Measurements from ENCODE around the gene NR1D2. TPM values are rescaled to one million over a fixed set of nuclear protein-coding genes. Genes with fewer than 3 reads are reported as not detected.

The NR1D2 gene
- total RNA-seq, 3 donors from 2014 or later (not counting 1 experiment from before 2014, with no cell fraction given) = 72.5 to 94.2 (median 92.1) TPM

DNA sequence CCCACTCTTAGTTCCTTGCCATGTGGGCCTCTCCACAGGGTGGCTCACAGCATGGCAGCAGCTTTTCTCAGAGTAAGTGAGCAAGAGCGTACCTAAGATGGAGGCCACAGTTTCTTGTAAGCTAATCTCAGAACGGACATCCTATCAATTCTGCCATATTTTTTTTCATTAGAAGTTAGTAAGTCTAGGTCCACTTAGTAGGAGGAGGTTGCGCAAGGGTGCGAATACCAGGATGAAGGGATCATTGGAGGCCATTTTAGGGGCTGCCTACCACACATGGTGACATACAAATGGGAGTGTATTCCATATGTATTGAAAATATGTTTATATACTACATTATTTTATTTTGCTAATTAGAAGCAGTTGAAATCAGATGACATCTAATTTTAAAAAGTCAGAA is 31.5 kb downstream of the NR1D2 start:
- no peak for DNase-seq
- ATAC-seq = peak in 1 of 3 donors; percentile 11
- H3K4me1 ChIP-seq (ENCODE audit: control insufficient read depth, insufficient read depth, low read length) = no peaks in the 10 kb centered on the region
- H3K9me3 ChIP-seq (ENCODE audit: control insufficient read depth, insufficient read depth, low read length) = peaks cover 3% of the 10 kb centered on the region
- no peak overlapping the region for H3K27ac ChIP-seq (ENCODE audit: low read length)
- peaks cover 0 to 4% of the 10 kb centered on the region in 2 donors for H3K4me1 Mint-ChIP-seq
- TF ChIP-seq, protein P1, sequence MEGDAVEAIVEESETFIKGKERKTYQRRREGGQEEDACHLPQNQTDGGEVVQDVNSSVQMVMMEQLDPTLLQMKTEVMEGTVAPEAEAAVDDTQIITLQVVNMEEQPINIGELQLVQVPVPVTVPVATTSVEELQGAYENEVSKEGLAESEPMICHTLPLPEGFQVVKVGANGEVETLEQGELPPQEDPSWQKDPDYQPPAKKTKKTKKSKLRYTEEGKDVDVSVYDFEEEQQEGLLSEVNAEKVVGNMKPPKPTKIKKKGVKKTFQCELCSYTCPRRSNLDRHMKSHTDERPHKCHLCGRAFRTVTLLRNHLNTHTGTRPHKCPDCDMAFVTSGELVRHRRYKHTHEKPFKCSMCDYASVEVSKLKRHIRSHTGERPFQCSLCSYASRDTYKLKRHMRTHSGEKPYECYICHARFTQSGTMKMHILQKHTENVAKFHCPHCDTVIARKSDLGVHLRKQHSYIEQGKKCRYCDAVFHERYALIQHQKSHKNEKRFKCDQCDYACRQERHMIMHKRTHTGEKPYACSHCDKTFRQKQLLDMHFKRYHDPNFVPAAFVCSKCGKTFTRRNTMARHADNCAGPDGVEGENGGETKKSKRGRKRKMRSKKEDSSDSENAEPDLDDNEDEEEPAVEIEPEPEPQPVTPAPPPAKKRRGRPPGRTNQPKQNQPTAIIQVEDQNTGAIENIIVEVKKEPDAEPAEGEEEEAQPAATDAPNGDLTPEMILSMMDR (IDR thresholded peaks at IDR 0.05) = no peak
- 67% methylated on average over 3 of the region's 4 CpGs for WGBS (ENCODE audit: insufficient coverage)
- peaks cover 44% of the 10 kb centered on the region for H3K36me3 ChIP-seq (ENCODE audit: control insufficient read depth, insufficient read depth, low read length)
- H3K27me3 ChIP-seq (ENCODE audit: control insufficient read depth, insufficient read depth, low read length) = no peaks in the 10 kb centered on the region
- no peak overlapping the region for H3K4me3 ChIP-seq (ENCODE audit: low read length)
- no peak overlapping the region for H3K27ac Mint-ChIP-seq
- no peak overlapping the region for H3K4me3 Mint-ChIP-seq
- intact Hi-C loops (cut with micrococcal nuclease) = no loop called here
- H3K36me3 Mint-ChIP-seq = peaks cover 9% of the 10 kb centered on the region
- no peaks in the 10 kb centered on the region for H3K27me3 Mint-ChIP-seq (ENCODE audit: low read depth in 2 of 2)
- H3K9me3 Mint-ChIP-seq = no peaks in the 10 kb centered on the region

DNA sequence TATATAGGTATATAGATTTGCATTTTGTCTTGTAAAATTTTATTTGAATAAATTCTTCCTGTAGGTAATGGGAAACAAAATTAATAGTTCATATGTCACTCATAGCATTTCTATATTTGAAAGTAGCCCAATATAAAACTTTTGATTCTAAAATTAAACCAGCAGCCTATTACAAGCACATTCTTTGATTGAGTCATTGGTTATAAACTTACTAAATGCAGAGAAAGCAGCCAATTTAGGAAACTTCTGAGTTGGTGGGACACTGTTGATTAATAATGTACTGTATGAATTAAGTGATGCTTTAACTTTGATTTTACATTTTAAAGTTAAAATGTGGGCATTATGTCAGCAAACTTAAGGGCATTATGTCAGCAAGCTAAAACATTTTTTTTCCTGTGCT is 34.5 kb downstream of the NR1D2 start:
- ATAC-seq (no peak), DNase-seq (no peak)
- Histone ChIP-seq H3K36me3 (ENCODE audit: control insufficient read depth, insufficient read depth, low read length) (peaks cover 27% of the 10 kb centered on the region), H3K27ac (ENCODE audit: low read length) (no peak overlapping the region), H3K4me1 (ENCODE audit: control insufficient read depth, insufficient read depth, low read length) (no peaks in the 10 kb centered on the region), H3K9me3 (ENCODE audit: control insufficient read depth, insufficient read depth, low read length) (peaks cover 3% of the 10 kb centered on the region), H3K4me3 (ENCODE audit: low read length) (no peak overlapping the region), H3K27me3 (ENCODE audit: control insufficient read depth, insufficient read depth, low read length) (no peaks in the 10 kb centered on the region)
- Mint-ChIP-seq H3K27ac (no peak overlapping the region), H3K9me3 (no peaks in the 10 kb centered on the region), H3K4me3 (no peak overlapping the region), H3K4me1 (peaks cover 0 to 4% of the 10 kb centered on the region in 2 donors), H3K36me3 (peaks cover 9% of the 10 kb centered on the region), H3K27me3 (ENCODE audit: low read depth in 2 of 2) (no peaks in the 10 kb centered on the region)
- intact Hi-C loops (cut with micrococcal nuclease) = no loop called here
- TF ChIP-seq, protein P1 (IDR thresholded peaks at IDR 0.05) = no peak

DNA sequence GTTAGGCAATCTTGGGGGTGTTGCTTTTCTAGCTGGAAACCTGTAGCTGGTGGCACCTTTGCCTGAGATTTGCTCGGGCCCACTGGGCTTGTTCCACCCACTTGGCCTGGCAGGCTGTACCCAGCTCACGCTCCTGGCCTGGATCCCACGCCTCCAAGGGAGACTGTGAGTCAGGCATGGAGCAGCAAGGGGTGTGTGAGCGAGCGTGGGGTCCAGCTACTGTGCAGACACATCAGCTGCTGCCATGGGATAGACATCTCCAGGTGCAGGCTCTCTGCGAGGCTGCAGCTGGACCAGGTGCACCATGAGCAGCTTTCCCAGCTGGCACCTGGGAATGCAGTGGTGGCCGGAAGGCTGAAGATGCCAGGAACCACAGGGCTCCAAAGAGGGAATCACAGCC is 36.0 kb downstream of the NR1D2 start:
- Mint-ChIP-seq H3K9me3 (no peaks in the 10 kb centered on the region), H3K4me3 (peak overlapping the region; percentile 59), H3K36me3 (peaks cover 5% of the 10 kb centered on the region), H3K4me1 (peaks cover 0 to 4% of the 10 kb centered on the region in 2 donors), H3K27ac (no peak overlapping the region), H3K27me3 (ENCODE audit: low read depth in 2 of 2) (no peaks in the 10 kb centered on the region)
- H3K4me3 ChIP-seq (ENCODE audit: low read length) = no peak overlapping the region
- H3K4me1 ChIP-seq (ENCODE audit: control insufficient read depth, insufficient read depth, low read length) = no peaks in the 10 kb centered on the region
- peak in 1 of 3 donors; percentile 26 for ATAC-seq
- H3K9me3 ChIP-seq (ENCODE audit: control insufficient read depth, insufficient read depth, low read length) = peaks cover 3% of the 10 kb centered on the region
- TF ChIP-seq, protein P1 (IDR thresholded peaks at IDR 0.05) = no peak
- intact Hi-C loops (cut with micrococcal nuclease) = no loop called here
- DNase-seq = no peak
- no peak overlapping the region for H3K27ac ChIP-seq (ENCODE audit: low read length)
- no peaks in the 10 kb centered on the region for H3K27me3 ChIP-seq (ENCODE audit: control insufficient read depth, insufficient read depth, low read length)
- peaks cover 26% of the 10 kb centered on the region for H3K36me3 ChIP-seq (ENCODE audit: control insufficient read depth, insufficient read depth, low read length)
- WGBS (ENCODE audit: insufficient coverage) = 94% methylated on average over 7 of the region's 7 CpGs

DNA sequence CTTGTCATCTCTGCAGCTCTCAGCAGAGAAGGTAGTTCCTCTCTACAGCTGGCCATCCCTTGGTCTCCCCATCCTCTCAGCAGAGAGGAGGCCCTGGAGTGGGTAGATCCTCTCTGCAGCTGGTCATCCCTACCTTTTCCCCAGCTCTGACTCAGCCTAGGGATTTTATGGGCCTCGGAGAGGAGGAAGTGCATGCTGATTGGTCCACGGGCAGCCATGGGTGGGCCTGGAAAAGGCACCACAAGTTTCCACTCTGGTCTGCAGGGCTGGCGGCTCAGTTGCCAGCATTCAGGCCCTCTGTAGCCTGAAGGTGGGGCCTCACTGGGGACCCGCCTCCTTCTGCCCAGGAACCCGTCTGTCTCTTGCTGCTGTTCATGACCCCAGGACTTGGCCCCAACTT is 36.9 kb downstream of the NR1D2 start:
- Histone ChIP-seq H3K4me1 (ENCODE audit: control insufficient read depth, insufficient read depth, low read length) (no peaks in the 10 kb centered on the region), H3K4me3 (ENCODE audit: low read length) (no peak overlapping the region), H3K27me3 (ENCODE audit: control insufficient read depth, insufficient read depth, low read length) (no peaks in the 10 kb centered on the region), H3K9me3 (ENCODE audit: control insufficient read depth, insufficient read depth, low read length) (no peaks in the 10 kb centered on the region), H3K36me3 (ENCODE audit: control insufficient read depth, insufficient read depth, low read length) (peaks cover 18% of the 10 kb centered on the region), H3K27ac (ENCODE audit: low read length) (no peak overlapping the region)
- intact Hi-C loops (cut with micrococcal nuclease) = no loop called here
- H3K27me3 Mint-ChIP-seq (ENCODE audit: low read depth in 2 of 2) = no peaks in the 10 kb centered on the region
- no peaks in the 10 kb centered on the region for H3K36me3 Mint-ChIP-seq
- H3K9me3 Mint-ChIP-seq = no peaks in the 10 kb centered on the region
- 83% methylated on average over 5 of the region's 5 CpGs for WGBS (ENCODE audit: insufficient coverage)
- no peak for DNase-seq
- H3K4me1 Mint-ChIP-seq = peaks cover 0 to 4% of the 10 kb centered on the region in 2 donors
- TF ChIP-seq, protein P1 (IDR thresholded peaks at IDR 0.05) = no peak
- ATAC-seq = no peak
- H3K27ac Mint-ChIP-seq = no peak overlapping the region
- H3K4me3 Mint-ChIP-seq = no peak overlapping the region
